Measurements from ENCODE around the gene NHERF1.

DNA sequence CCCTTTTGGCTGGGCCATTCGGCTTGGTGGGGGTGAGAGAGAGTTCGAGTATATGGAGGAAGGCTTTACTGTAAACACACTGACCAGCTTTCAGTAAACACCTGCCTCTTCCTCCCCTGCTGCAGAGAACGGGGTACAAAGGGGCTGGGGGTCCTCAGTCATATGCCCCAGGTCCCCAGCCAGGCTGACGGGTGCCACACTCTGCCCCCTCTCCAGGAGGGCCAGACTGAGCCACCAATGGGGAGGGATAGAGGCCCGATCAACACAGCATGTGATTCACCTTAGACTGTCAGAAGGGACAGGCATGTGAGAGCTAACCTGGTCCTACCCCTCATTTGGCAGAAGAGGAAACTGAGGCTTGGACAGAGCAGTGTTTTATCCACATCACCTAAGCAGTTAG is 13.0 kb downstream of the NHERF1 start:
- TF ChIP-seq CTCF (IDR thresholded peaks at IDR 0.05): no peak
- no peak for TF ChIP-seq POLR2A (IDR thresholded peaks at IDR 0.05)

All from right lobe of liver (tissue), 4 donors.